Measurements from ENCODE around the gene PTPRE. TPM values are rescaled to one million over a fixed set of nuclear protein-coding genes. Genes with fewer than 3 reads are reported as not detected.

PTPRE gene
- total RNA-seq, 1 experiment from 2014 or later: 3.1 TPM

DNA sequence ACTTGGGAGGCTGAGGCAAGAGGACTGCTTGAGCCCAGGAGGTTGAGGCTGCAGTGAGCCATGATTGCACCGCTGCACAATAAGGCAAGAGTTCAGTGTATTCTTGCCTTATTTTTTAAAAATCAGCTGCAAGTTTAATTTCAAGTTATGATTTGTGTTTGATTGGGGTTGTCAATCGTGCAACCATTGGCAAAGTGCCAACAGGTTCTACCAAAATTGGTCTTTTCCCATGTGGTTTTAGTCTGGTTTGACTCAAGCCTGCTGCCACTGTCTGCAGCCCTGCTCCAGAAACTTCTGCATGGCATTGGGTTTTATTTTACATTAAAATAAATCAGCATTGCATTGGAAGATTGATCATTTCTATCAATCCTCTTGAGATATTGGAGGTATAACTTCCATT is 72.7 kb downstream of the PTPRE start (continued):
- TF ChIP-seq CREM (CRISPR knock-in tag; IDR thresholded peaks at IDR 0.05): no peak

DNA sequence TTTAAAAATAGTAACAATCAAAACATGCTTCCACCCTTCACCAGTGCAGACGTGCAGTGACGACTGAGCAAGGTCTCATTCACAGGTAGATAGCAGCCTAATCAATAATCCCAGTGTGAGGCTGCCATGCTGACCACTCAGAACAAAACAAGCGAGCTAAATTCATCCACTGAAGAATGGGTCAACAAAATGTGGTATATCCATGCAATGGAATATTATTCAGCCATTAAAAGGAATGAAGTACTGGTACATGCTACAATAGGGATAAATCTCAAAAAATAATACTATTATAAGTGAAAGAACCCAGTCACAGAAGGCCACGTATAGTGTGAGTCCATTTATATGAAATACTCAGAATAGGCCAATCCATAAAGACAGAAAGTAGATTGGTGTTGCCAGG is 74.0 kb downstream of the PTPRE start:
- H3K4me3 Mint-ChIP-seq: no peak overlapping the region
- TF ChIP-seq ESRRA (CRISPR knock-in tag; IDR thresholded peaks at IDR 0.05; ENCODE audit: borderline replicate concordance) (no peak), ZNF263 (CRISPR knock-in tag; IDR thresholded peaks at IDR 0.05; ENCODE audit: low read depth) (no peak), MXD4 (CRISPR knock-in tag; IDR thresholded peaks at IDR 0.05; ENCODE audit: borderline replicate concordance) (no peak), ZNF317 (CRISPR knock-in tag; IDR thresholded peaks at IDR 0.05; ENCODE audit: borderline replicate concordance, low read depth) (no peak), ZBTB21 (CRISPR knock-in tag; IDR thresholded peaks at IDR 0.05; ENCODE audit: borderline replicate concordance) (no peak), EMX1 (CRISPR knock-in tag; IDR thresholded peaks at IDR 0.05) (no peak), CREB1 (CRISPR knock-in tag; IDR thresholded peaks at IDR 0.05) (no peak), SP1 (CRISPR knock-in tag; conservative IDR thresholded peaks at IDR 0.05) (no peak), SMAD3 (CRISPR knock-in tag; IDR thresholded peaks at IDR 0.05; ENCODE audit: borderline replicate concordance) (no peak), NFATC4 (CRISPR knock-in tag; IDR thresholded peaks at IDR 0.05) (no peak), NR1H2 (CRISPR knock-in tag; IDR thresholded peaks at IDR 0.05) (no peak), NR2C2 (CRISPR knock-in tag; IDR thresholded peaks at IDR 0.05) (no peak)
- TF ChIP-seq, protein P1, sequence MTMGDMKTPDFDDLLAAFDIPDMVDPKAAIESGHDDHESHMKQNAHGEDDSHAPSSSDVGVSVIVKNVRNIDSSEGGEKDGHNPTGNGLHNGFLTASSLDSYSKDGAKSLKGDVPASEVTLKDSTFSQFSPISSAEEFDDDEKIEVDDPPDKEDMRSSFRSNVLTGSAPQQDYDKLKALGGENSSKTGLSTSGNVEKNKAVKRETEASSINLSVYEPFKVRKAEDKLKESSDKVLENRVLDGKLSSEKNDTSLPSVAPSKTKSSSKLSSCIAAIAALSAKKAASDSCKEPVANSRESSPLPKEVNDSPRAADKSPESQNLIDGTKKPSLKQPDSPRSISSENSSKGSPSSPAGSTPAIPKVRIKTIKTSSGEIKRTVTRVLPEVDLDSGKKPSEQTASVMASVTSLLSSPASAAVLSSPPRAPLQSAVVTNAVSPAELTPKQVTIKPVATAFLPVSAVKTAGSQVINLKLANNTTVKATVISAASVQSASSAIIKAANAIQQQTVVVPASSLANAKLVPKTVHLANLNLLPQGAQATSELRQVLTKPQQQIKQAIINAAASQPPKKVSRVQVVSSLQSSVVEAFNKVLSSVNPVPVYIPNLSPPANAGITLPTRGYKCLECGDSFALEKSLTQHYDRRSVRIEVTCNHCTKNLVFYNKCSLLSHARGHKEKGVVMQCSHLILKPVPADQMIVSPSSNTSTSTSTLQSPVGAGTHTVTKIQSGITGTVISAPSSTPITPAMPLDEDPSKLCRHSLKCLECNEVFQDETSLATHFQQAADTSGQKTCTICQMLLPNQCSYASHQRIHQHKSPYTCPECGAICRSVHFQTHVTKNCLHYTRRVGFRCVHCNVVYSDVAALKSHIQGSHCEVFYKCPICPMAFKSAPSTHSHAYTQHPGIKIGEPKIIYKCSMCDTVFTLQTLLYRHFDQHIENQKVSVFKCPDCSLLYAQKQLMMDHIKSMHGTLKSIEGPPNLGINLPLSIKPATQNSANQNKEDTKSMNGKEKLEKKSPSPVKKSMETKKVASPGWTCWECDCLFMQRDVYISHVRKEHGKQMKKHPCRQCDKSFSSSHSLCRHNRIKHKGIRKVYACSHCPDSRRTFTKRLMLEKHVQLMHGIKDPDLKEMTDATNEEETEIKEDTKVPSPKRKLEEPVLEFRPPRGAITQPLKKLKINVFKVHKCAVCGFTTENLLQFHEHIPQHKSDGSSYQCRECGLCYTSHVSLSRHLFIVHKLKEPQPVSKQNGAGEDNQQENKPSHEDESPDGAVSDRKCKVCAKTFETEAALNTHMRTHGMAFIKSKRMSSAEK (CRISPR knock-in tag; IDR thresholded peaks at IDR 0.05; ENCODE audit: borderline replicate concordance): no peak
- TF ChIP-seq, protein P2, sequence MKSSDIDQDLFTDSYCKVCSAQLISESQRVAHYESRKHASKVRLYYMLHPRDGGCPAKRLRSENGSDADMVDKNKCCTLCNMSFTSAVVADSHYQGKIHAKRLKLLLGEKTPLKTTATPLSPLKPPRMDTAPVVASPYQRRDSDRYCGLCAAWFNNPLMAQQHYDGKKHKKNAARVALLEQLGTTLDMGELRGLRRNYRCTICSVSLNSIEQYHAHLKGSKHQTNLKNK (CRISPR knock-in tag; IDR thresholded peaks at IDR 0.05): no peak
- TF ChIP-seq, protein P3, sequence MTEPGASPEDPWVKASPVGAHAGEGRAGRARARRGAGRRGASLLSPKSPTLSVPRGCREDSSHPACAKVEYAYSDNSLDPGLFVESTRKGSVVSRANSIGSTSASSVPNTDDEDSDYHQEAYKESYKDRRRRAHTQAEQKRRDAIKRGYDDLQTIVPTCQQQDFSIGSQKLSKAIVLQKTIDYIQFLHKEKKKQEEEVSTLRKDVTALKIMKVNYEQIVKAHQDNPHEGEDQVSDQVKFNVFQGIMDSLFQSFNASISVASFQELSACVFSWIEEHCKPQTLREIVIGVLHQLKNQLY (CRISPR knock-in tag; IDR thresholded peaks at IDR 0.05): no peak
- TF ChIP-seq, protein P4, sequence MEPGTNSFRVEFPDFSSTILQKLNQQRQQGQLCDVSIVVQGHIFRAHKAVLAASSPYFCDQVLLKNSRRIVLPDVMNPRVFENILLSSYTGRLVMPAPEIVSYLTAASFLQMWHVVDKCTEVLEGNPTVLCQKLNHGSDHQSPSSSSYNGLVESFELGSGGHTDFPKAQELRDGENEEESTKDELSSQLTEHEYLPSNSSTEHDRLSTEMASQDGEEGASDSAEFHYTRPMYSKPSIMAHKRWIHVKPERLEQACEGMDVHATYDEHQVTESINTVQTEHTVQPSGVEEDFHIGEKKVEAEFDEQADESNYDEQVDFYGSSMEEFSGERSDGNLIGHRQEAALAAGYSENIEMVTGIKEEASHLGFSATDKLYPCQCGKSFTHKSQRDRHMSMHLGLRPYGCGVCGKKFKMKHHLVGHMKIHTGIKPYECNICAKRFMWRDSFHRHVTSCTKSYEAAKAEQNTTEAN (CRISPR knock-in tag; IDR thresholded peaks at IDR 0.05): no peak
- H3K27me3 Mint-ChIP-seq (ENCODE audit: low read depth): no peaks in the 10 kb centered on the region
- H3K27ac Mint-ChIP-seq: no peak overlapping the region
- ATAC-seq (no peak), DNase-seq (ENCODE audit: low spot score) (no peak)
- peaks cover 3% of the 10 kb centered on the region; the same call in 1 of the 2 replicates for H3K36me3 Mint-ChIP-seq
- ChIA-PET POLR2A (no interaction called here), CTCF (no interaction called here)
- H3K4me1 Mint-ChIP-seq: peaks cover 14% of the 10 kb centered on the region
- H3K9me3 Mint-ChIP-seq: peaks cover 13% of the 10 kb centered on the region

DNA sequence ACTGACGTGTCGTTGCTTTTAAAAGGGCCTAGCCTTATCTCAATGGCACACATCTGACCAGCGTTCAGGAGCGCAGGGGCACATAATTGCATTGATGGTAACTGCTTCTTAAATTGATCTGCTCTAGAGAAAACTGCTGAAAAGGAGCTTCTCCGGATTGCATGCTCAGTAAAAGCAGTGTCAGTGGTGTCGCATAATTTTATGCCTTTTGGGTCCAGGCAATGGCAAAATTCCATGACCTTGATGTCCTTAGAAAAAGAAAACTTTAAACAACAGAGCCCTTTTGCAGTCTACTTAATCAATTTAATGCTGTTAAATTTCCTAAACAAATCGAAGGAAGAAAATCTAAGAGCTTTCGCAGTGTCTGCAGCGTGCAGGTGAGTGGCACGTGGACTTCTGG is 75.7 kb downstream of the PTPRE start:
- DNase-seq (ENCODE audit: low spot score) (no peak), ATAC-seq (no peak)
- ChIA-PET CTCF (interaction anchor here (0.8 kb wide), 1 partner anchor 87 kb away, joined by 3 read pairs; no protein-coding TSS in a partner anchor), POLR2A (no interaction called here)
- TF ChIP-seq ZNF416 (CRISPR knock-in tag; IDR thresholded peaks at IDR 0.05) (no peak), ZNF423 (CRISPR knock-in tag; IDR thresholded peaks at IDR 0.05) (no peak), JUN (CRISPR knock-in tag; IDR thresholded peaks at IDR 0.05) (no peak), EMX1 (CRISPR knock-in tag; IDR thresholded peaks at IDR 0.05) (no peak), NFATC4 (CRISPR knock-in tag; IDR thresholded peaks at IDR 0.05) (no peak), ZNF232 (CRISPR knock-in tag; IDR thresholded peaks at IDR 0.05) (no peak)
- TF ChIP-seq, protein P5, sequence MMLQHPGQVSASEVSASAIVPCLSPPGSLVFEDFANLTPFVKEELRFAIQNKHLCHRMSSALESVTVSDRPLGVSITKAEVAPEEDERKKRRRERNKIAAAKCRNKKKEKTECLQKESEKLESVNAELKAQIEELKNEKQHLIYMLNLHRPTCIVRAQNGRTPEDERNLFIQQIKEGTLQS (CRISPR knock-in tag; conservative IDR thresholded peaks at IDR 0.05): no peak
- Mint-ChIP-seq H3K4me1 (peaks cover 2% of the 10 kb centered on the region; the same call in 1 of the 2 replicates), H3K4me3 (no peak overlapping the region), H3K27me3 (ENCODE audit: low read depth) (no peaks in the 10 kb centered on the region), H3K27ac (no peak overlapping the region), H3K9me3 (peaks cover 13% of the 10 kb centered on the region), H3K36me3 (peaks cover 3% of the 10 kb centered on the region; the same call in 1 of the 2 replicates)
